Heart left ventricle (tissue), 16 donors: Measurements from ENCODE around the gene TMEM252. TPM values are rescaled to one million over a fixed set of nuclear protein-coding genes. Genes with fewer than 3 reads are reported as not detected.

Experiments used
- ATAC-seq, 4 donors: fragments of 200-7000 bp; cut with Tn5 transposase; one replicate each; pipeline ENCODE4 v1.9.1; 2020 to 2022; ENCODE audit warnings: moderate library complexity in 4 of 4, mild to moderate bottlenecking in 3 of 4, moderate number of reproducible peaks in 1 of 4
- DNase-seq, 5 donors: peaks; one replicate each; pipeline ENCODE4 v3.0.0-alpha.2; 2020
- H3K27ac ChIP-seq, 12 donors: fragments of 200-600 bp; sonication (generic) in 4 of 12; one replicate each; pipeline versions ENCODE4 v1.5.0 to v1.8.0; 2016 to 2022; ENCODE audit warnings: mild to moderate bottlenecking in 2 of 12
- H3K27me3 ChIP-seq, 9 donors: fragments of 200-600 bp; sonication (generic) in 2 of 9; one replicate each; pipeline versions ENCODE4 v1.5.1 to v1.8.0; 2016 to 2022; ENCODE audit warnings: mild to moderate bottlenecking in 3 of 9
- H3K36me3 ChIP-seq, 9 donors: fragments of 200-600 bp; sonication (generic) in 2 of 9; one replicate each; pipeline versions ENCODE4 v1.5.0 to v1.8.0; 2018 to 2022; ENCODE audit warnings: mild to moderate bottlenecking in 2 of 9
- H3K4me1 ChIP-seq, 12 donors: fragments of 200-600 bp; sonication (generic) in 4 of 12; one replicate each; pipeline versions ENCODE4 v1.5.0 to v1.8.0; 2016 to 2022; ENCODE audit warnings: mild to moderate bottlenecking in 3 of 12
- H3K4me3 ChIP-seq, 12 donors: fragments of 200-600 bp; sonication (generic) in 4 of 12; one replicate each; pipeline versions ENCODE4 v1.5.0 to v1.8.0; 2017 to 2022; ENCODE audit warnings: mild to moderate bottlenecking in 9 of 12, moderate library complexity in 4 of 12
- H3K9me3 ChIP-seq, 12 donors: fragments of 200-600 bp; sonication (generic) in 4 of 12; one replicate each; pipeline versions ENCODE4 v1.5.0 to v1.8.0; 2016 to 2022; ENCODE audit warnings: mild to moderate bottlenecking in 1 of 12
- POLR2A ChIP-seq, 2 donors: fragments of 450-650 bp; IDR thresholded peaks; one replicate each; pipeline ENCODE4 v1.6.1; 2017; ENCODE audit warnings: antibody characterized with exemption in 2 of 2, mild to moderate bottlenecking in 2 of 2, moderate library complexity in 2 of 2
- WGBS, 4 donors: extraction: QIAGEN DNeasy Blood & Tissue Kit in 2 of 4; methylation state at CpG; one replicate each; pipeline versions ENCODE4 v1.1.5 to v1.1.7; 2013 to 2018; 5-methylcytosine and 5-hydroxymethylcytosine counted together
- intact Hi-C, 10 donors: fragments of 100-400 bp; cut with DNase I; formaldehyde crosslinking; loops; one replicate each; pipeline versions ENCODE4 v1.11.1 to v1.14.2; 2022
- polyA plus RNA-seq, 2 donors: library from polyadenylated mRNA; stranded (reverse); fragments of 200-250 nt; gene quantifications; one replicate each; pipeline ENCODE4 v1.2.3, GENCODE V29; 2013
- total RNA-seq, 9 donors: library from RNA; depleted of rRNA in 2 of 9; stranded (reverse); fragments of >200 nt in 2 of 9; fragmentation: NEBNext Ultra II Directional in 3 of 9; extraction: Animal tissue kit (Norgen Biotek cat#: 25700) in 3 of 9; gene quantifications; one replicate each; pipeline versions ENCODE4 v1.1.0 to v1.2.4, GENCODE V29; 2016 to 2023
- TF ChIP-seq, protein P1 (sequence below), 12 donors: fragments of 200-600 bp; sonication (generic) in 4 of 12; IDR thresholded peaks; one replicate each; pipeline versions ENCODE4 v1.5.0 to v1.8.0; 2018 to 2022; ENCODE audit warnings: antibody characterized with exemption in 12 of 12, mild to moderate bottlenecking in 5 of 12
- donor health status: ischemic (EF 13 %, LVEDD 7.1; RV severe dilation, severe dysfunction).
- donor health status: healthy with polysubstance abuse.
- donor health status: DM: no; HTN: yes; CAD: no.
- donor health status: DM: no; HTN: no; CAD: no.
- donor health status: ischemic (EF 25% LVEDD 6.9; RV normal size, moderate dysfunction).
- donor health status: ischemic (EF 25% LVEDD 5.7; RV mildly dilated, moderate dysfunction).
- donor health status: healthy.
- donor health status: DM: yes; HTN: yes; CAD: no.
- donor health status: ischemic (EF 35%, LVEDD 5.7; RV mildly dilated, moderate dysfunction).
- donor health status: nonischemic (EF 11% LVEDD 7.7; RV severe dilation, severe dysfunction).
- donor health status: DM: yes; HTN: yes; CAD: no.
- donor health status: PGD.
- donor health status: ischemic (EF 29% LVEDD 5.4; RV normal size, mild dysfunction).
- donor health status: nonischemic (EF 23%, LVEDD 6.1; RV moderate dilation, normal function).

The TMEM252 gene
- total and polyA plus RNA-seq, 11 donors, result not detected

GRCh38 chr9:68567565-68567964 lies 26.9 kb upstream of the TMEM252 start:
- no peak for TF ChIP-seq POLR2A (IDR thresholded peaks at IDR 0.05)
- TF ChIP-seq, protein P1, sequence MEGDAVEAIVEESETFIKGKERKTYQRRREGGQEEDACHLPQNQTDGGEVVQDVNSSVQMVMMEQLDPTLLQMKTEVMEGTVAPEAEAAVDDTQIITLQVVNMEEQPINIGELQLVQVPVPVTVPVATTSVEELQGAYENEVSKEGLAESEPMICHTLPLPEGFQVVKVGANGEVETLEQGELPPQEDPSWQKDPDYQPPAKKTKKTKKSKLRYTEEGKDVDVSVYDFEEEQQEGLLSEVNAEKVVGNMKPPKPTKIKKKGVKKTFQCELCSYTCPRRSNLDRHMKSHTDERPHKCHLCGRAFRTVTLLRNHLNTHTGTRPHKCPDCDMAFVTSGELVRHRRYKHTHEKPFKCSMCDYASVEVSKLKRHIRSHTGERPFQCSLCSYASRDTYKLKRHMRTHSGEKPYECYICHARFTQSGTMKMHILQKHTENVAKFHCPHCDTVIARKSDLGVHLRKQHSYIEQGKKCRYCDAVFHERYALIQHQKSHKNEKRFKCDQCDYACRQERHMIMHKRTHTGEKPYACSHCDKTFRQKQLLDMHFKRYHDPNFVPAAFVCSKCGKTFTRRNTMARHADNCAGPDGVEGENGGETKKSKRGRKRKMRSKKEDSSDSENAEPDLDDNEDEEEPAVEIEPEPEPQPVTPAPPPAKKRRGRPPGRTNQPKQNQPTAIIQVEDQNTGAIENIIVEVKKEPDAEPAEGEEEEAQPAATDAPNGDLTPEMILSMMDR (IDR thresholded peaks at IDR 0.05), result no peak
- ATAC-seq (peak in 2 of 4 donors; percentile 25 to 50), DNase-seq (no peak)
- intact Hi-C loops, result loop anchor here in 4 of 10 donors (5.0 to 10.0 kb wide), 6 partner anchors 53 to 223 kb away; partner anchors contain the start of gene PGM5 (in 1 of the 4)
- Histone ChIP-seq H3K4me3 (no peak overlapping the region), H3K9me3 (no peaks in the 10 kb centered on the region), H3K27me3 (no peaks in the 10 kb centered on the region), H3K4me1 (peaks cover 0 to 13% (median 0%) of the 10 kb centered on the region in 12 donors), H3K36me3 (no peaks in the 10 kb centered on the region), H3K27ac (peak overlapping the region in 6 of 12 donors; percentile 30 to 77 (median 50))
- 67 to 78% (median 73%) methylated on average over 3 of the region's 3 CpGs for WGBS, 4 donors

DNA sequence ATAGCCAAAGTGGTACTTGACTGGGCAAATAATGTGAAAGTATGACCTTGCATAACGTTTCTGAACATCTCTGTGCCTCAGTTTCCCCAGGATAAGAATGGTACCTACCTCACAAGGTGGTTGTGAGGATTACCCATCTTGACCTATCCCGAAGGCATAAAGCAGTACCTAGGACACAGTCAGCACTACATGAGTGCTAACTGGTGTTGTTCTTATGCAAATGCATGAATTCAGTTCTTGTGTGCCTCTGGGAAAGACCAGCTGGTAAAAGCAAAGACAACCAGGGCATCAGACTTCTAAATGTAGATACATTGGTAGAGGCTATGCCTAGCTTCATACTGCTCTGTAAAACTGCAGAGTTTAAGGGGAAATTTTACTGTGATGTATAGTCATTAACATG lies 21.8 kb upstream of the TMEM252 start:
- Histone ChIP-seq H3K27me3 (no peaks in the 10 kb centered on the region), H3K4me1 (peaks cover 0 to 26% (median 8%) of the 10 kb centered on the region in 12 donors), H3K9me3 (no peaks in the 10 kb centered on the region), H3K4me3 (no peak overlapping the region), H3K36me3 (no peaks in the 10 kb centered on the region), H3K27ac (no peak overlapping the region)
- WGBS, 4 donors, result 73 to 87% (median 78%) methylated on average over 2 of the region's 2 CpGs
- intact Hi-C loops, result loop anchor here in 3 of 10 donors (5.0 to 10.0 kb wide), 6 partner anchors 48 to 218 kb away; partner anchors contain the start of gene PGM5 (in 1 of the 3)
- no peak for ATAC-seq
- TF ChIP-seq POLR2A (IDR thresholded peaks at IDR 0.05), result no peak
- TF ChIP-seq, protein P1 (IDR thresholded peaks at IDR 0.05), result no peak
- no peak for DNase-seq

GRCh38 chr9:68560071-68560844 lies 19.6 kb upstream of the TMEM252 start:
- Histone ChIP-seq H3K27me3 (no peaks in the 10 kb centered on the region), H3K4me1 (peaks cover 0 to 26% (median 7%) of the 10 kb centered on the region in 12 donors), H3K27ac (peak overlapping the region in 6 of 12 donors; percentile 2 to 69 (median 38)), H3K4me3 (peak overlapping the region in 1 of 12 donors; percentile 17), H3K36me3 (no peaks in the 10 kb centered on the region), H3K9me3 (no peaks in the 10 kb centered on the region)
- TF ChIP-seq, protein P1 (IDR thresholded peaks at IDR 0.05), result peak in 10 of 12 donors; percentile 29 to 57 (median 42)
- TF ChIP-seq POLR2A (IDR thresholded peaks at IDR 0.05), result no peak
- peak; percentile 21 to 78 (median 70) for ATAC-seq
- 45 to 53% (median 51%) methylated on average over 14 of the region's 14 CpGs for WGBS, 4 donors
- DNase-seq, result peak; percentile 46 to 69 (median 55)
- intact Hi-C loops, result loop anchor here in 3 of 10 donors (5.0 to 10.0 kb wide), 6 partner anchors 45 to 215 kb away; partner anchors contain the start of gene PGM5 (in 1 of the 3)

- H3K36me3 ChIP-seq, result no peaks in the 10 kb centered on the region
Observed at GRCh38 chr9:68558545-68558944, 17.9 kb upstream of the TMEM252 start.

More at GRCh38 chr9:68558545-68558944, 17.9 kb upstream of the TMEM252 start:
- Histone ChIP-seq H3K4me3 (no peak overlapping the region), H3K27ac (no peak overlapping the region), H3K27me3 (no peaks in the 10 kb centered on the region), H3K4me1 (peaks cover 0 to 24% (median 7%) of the 10 kb centered on the region in 12 donors), H3K9me3 (no peaks in the 10 kb centered on the region)
- ATAC-seq (no peak), DNase-seq (no peak)
- TF ChIP-seq, protein P1 (IDR thresholded peaks at IDR 0.05), result no peak
- TF ChIP-seq POLR2A (IDR thresholded peaks at IDR 0.05), result no peak
- 78 to 87% (median 85%) methylated on average over 5 of the region's 5 CpGs for WGBS, 4 donors
- intact Hi-C loops, result loop anchor here in 1 of 10 donors (5.0 kb wide), 1 partner anchor 41 kb away; no protein-coding TSS in a partner anchor
